Type B pancreatic cell (in vitro differentiated cells): ENCODE measurements around the gene VPS50. TPM values are rescaled to one million over a fixed set of nuclear protein-coding genes. Genes with fewer than 3 reads are reported as not detected.
A peak's percentile ranks its signal among the peaks of the same experiment; 100 is the strongest.

Experiments used
- DNase-seq: peaks from one replicate; pipeline ENCODE4 v3.0.0; 2021; ENCODE audit warnings: mixed read lengths; ENCODE audit not compliant: unreplicated experiment; ENCODE audit errors: extremely low spot score
- H3K27ac Mint-ChIP-seq: 2 replicates; pipeline ENCODE4 v1.8.0; 2021; ENCODE audit warnings: mild to moderate bottlenecking, mixed read lengths
- H3K27me3 Mint-ChIP-seq: 2 replicates; pipeline ENCODE4 v1.8.0; 2021; ENCODE audit warnings: mixed read lengths
- H3K36me3 Mint-ChIP-seq: 2 replicates; pipeline ENCODE4 v1.8.0; 2021; ENCODE audit warnings: mixed read lengths
- H3K4me1 Mint-ChIP-seq: one replicate; pipeline ENCODE4 v1.8.0; 2021; ENCODE audit warnings: mixed read lengths; ENCODE audit not compliant: unreplicated experiment
- H3K4me3 Mint-ChIP-seq: 2 replicates; pipeline ENCODE4 v1.8.0; 2021; ENCODE audit warnings: mild to moderate bottlenecking, mixed read lengths
- H3K9me3 Mint-ChIP-seq: 2 replicates; pipeline ENCODE4 v1.8.0; 2021; ENCODE audit warnings: mixed read lengths
- long read RNA-seq: library from polyadenylated mRNA; unstranded; transcript quantifications from one replicate; pipeline ENCODE4 v2.0.0, GENCODE V29; 2020
- total RNA-seq: library from RNA; stranded (reverse); gene quantifications from 2 replicates; pipeline ENCODE4 v1.2.1, GENCODE V29; 2021; ENCODE audit warnings: low replicate concordance
- TF ChIP-seq, protein P1 (sequence below): fragments of 200-600 bp; sonication (generic); conservative IDR thresholded peaks from 2 replicates; pipeline ENCODE4 v1.5.0; 2021; ENCODE audit warnings: antibody characterized with exemption, mild to moderate bottlenecking

The VPS50 gene, protein sequence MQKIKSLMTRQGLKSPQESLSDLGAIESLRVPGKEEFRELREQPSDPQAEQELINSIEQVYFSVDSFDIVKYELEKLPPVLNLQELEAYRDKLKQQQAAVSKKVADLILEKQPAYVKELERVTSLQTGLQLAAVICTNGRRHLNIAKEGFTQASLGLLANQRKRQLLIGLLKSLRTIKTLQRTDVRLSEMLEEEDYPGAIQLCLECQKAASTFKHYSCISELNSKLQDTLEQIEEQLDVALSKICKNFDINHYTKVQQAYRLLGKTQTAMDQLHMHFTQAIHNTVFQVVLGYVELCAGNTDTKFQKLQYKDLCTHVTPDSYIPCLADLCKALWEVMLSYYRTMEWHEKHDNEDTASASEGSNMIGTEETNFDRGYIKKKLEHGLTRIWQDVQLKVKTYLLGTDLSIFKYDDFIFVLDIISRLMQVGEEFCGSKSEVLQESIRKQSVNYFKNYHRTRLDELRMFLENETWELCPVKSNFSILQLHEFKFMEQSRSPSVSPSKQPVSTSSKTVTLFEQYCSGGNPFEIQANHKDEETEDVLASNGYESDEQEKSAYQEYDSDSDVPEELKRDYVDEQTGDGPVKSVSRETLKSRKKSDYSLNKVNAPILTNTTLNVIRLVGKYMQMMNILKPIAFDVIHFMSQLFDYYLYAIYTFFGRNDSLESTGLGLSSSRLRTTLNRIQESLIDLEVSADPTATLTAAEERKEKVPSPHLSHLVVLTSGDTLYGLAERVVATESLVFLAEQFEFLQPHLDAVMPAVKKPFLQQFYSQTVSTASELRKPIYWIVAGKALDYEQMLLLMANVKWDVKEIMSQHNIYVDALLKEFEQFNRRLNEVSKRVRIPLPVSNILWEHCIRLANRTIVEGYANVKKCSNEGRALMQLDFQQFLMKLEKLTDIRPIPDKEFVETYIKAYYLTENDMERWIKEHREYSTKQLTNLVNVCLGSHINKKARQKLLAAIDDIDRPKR
- total RNA-seq = 26.5 and 28.2 TPM in 2 replicates
- long read RNA-seq, transcript VPS50-202 (28 exons, 3,613 nt) = major isoform, 40 of 87 reads
- long read RNA-seq, partial matches to known transcripts = 24 of 87 reads
- long read RNA-seq, other reads (novel, unspliced or antisense) = 22 of 87 reads

DNA sequence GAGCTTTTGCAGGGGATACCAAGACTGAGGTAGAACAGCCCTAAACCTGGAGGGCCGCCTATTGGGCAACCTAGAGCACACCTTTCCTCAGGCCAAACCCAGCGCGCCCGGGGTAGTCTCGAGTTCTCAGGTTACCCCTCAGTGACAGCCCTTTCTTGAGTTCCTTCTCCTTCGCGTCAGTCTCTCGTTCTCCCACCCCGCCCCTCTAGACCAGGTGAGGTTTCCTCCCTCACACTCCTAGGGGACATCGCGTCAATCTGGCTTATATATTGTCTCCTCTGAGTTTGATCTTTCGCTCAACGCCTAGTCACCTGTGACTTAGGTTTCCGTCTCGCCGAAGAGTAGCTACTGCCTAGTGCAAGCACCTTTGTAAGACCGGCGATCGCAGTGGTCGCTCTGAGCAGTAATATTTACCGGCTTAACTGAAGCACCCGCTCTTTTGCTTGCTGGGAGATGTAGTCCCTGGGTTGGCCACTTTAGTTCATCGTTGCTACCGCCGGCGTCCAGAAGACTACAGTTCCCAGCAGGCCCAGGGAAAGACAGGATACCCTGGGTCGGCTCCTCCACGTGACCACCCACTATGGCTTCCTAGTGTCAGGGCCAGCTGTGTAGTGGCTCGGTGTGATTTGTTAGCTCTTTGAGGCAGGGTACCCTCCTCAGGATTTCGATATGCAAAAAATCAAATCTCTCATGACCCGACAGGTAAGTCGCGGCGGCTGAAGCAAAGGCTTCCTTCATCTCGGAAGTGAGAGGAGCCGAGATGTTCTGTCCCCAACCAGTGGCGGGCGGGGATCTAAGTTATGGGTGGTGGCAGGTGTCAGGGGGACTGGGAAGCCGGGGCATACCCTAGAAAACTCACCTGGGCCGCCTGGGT is at the start of gene VPS50:
VPS50 (plus strand) TSS at position 568 of the 874 bp plus-strand sequence; CDS start at position 670, 102 bp downstream.
- peak within 1 kb of the TSS; percentile 97 for H3K27ac Mint-ChIP-seq
- no peaks in the 10 kb centered on the region for H3K9me3 Mint-ChIP-seq
- TF ChIP-seq, protein P1, sequence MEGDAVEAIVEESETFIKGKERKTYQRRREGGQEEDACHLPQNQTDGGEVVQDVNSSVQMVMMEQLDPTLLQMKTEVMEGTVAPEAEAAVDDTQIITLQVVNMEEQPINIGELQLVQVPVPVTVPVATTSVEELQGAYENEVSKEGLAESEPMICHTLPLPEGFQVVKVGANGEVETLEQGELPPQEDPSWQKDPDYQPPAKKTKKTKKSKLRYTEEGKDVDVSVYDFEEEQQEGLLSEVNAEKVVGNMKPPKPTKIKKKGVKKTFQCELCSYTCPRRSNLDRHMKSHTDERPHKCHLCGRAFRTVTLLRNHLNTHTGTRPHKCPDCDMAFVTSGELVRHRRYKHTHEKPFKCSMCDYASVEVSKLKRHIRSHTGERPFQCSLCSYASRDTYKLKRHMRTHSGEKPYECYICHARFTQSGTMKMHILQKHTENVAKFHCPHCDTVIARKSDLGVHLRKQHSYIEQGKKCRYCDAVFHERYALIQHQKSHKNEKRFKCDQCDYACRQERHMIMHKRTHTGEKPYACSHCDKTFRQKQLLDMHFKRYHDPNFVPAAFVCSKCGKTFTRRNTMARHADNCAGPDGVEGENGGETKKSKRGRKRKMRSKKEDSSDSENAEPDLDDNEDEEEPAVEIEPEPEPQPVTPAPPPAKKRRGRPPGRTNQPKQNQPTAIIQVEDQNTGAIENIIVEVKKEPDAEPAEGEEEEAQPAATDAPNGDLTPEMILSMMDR = peak; percentile 13
- peaks cover 20% of the 10 kb centered on the region for H3K27me3 Mint-ChIP-seq
- no peaks in the 10 kb centered on the region for H3K36me3 Mint-ChIP-seq
- peak within 1 kb of the TSS; percentile 97 for H3K4me3 Mint-ChIP-seq
- H3K4me1 Mint-ChIP-seq = peaks cover 5% of the 10 kb centered on the region
- DNase-seq = peak; percentile 92

DNA sequence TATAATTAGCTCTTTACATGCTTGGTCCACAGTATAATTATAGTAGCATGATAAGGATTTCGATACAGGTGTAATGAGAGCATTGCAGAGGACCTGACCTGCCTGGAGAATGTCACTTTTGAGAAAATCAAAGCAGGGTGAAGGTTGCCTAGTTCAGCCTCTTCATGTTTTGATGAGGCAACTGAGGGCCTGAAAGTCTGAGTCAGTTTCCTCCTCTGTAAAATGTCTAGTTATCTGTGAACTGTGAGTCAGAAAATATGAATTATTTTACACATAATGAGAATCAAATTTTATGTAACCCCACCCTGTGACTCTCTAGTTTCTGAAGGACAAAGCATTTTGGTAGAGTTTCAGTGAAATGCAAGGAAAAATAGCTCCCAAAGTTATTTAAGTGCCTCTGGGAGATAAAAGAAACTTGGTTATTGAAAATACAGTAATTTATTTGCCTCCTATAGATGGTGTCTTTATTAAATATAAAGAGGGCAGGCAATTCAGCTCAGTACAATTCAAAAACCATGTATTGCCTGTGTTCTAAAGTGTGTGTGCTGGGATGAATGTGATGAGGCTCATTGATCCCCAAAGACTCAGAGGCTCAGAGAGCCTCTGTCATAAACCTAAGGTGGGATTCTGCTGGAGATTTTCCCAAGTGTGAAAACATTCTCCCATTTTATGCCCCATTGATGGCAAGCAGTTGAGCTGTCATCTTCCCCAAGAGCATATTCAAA is 46.7 kb upstream of the VPS50 start:
- DNase-seq = no peak
- Mint-ChIP-seq H3K27me3 (peaks cover 39% of the 10 kb centered on the region), H3K9me3 (no peaks in the 10 kb centered on the region), H3K4me1 (no peaks in the 10 kb centered on the region), H3K36me3 (no peaks in the 10 kb centered on the region), H3K4me3 (no peak overlapping the region), H3K27ac (no peak overlapping the region)
- TF ChIP-seq, protein P1 = no peak

DNA sequence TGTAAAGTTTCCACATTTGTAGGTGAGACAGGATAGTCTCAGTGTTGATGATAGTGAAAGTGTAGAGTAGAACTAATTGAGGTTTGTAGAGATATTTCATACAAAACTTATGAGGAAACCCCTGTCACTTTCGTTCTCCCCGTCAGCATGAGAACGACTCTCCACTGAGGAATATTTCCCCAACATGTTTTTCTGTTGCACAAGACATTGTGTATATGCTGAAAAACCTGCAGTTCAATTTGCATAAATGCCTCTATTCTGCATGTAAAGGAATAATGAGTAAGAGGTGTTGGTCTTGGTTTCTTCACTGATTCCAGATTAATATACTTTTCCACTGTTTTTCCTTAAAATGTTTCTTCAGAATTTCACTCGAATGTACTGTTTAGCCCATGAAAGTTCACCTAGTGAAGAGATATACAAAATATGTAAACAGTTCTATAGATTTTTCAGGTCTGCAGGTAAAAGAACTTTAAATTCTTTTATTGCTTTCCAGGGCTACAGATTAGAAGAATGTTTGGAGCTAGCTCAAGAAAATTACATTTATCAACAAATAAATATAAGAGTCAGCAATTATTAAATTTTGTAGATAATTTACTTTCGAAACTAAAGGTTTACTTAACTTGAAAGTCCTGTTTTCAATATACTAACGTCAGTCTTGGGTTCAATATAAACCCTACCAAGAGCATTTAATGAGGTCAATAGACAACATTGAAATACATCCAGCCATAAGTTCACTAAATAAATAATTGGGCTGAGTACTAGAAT is 43.1 kb upstream of the VPS50 start:
- Mint-ChIP-seq H3K4me1 (no peaks in the 10 kb centered on the region), H3K27me3 (peaks cover 43% of the 10 kb centered on the region), H3K9me3 (no peaks in the 10 kb centered on the region), H3K27ac (no peak overlapping the region), H3K4me3 (no peak overlapping the region), H3K36me3 (no peaks in the 10 kb centered on the region)
- TF ChIP-seq, protein P1 = no peak
- DNase-seq = no peak

DNA sequence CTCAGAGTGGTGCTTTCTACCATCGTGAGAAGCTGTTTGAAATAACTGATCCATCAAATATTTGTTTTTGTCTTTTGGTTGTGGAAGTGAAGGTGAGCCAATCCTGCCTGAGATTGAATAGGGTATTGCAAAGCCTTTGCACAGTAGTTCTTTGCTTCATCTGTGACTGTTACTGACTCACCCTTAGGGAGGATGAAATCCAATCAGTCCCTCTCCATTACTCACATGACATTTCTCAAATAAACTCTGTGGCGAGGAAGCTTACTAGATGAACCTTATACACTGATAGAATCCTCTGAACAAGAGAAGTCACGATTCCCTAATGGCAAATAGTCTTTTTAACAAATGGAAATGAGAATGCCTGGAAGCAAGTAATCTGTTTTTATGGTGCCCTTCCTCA is 37.8 kb upstream of the VPS50 start:
- Mint-ChIP-seq H3K4me1 (no peaks in the 10 kb centered on the region), H3K36me3 (no peaks in the 10 kb centered on the region), H3K27me3 (peaks cover 30% of the 10 kb centered on the region), H3K27ac (no peak overlapping the region), H3K9me3 (no peaks in the 10 kb centered on the region), H3K4me3 (no peak overlapping the region)
- no peak for DNase-seq
- TF ChIP-seq, protein P1 = no peak
